HepG2 (cell line): ENCODE measurements around the gene RNF222. TPM values are rescaled to one million over a fixed set of nuclear protein-coding genes. Genes with fewer than 3 reads are reported as not detected.

Experiments used
- CCAR2 ChIP-seq: fragments of 200-400 bp; formaldehyde crosslinking; optimal IDR thresholded peaks from 2 replicates; pipeline ENCODE3; 2018; ENCODE audit warnings: low read depth, mild to moderate bottlenecking, low read length, moderate library complexity
- GABPA ChIP-seq, 2 experiments: IDR thresholded peaks; 2 replicates each; pipeline ENCODE4 v1.6.1; 2011 to 2016; ENCODE audit warnings: low read depth in 2 of 2, low read length in 1 of 2, missing biosample characterization in 1 of 2, missing genetic modification characterization in 1 of 2
- ISL2 ChIP-seq: sonication (generic); formaldehyde crosslinking; IDR thresholded peaks from 2 replicates; pipeline ENCODE4 v1.5.0; 2020; ENCODE audit warnings: missing genetic modification reagents
- KDM2A ChIP-seq: sonication (generic); formaldehyde crosslinking; IDR thresholded peaks from 2 replicates; pipeline ENCODE4 v1.4.0; 2020; ENCODE audit warnings: low read depth, missing genetic modification reagents, borderline replicate concordance
- MBNL3 ChIP-seq: fragments of 250-450 bp; sonication (Bioruptor Pico); conservative IDR thresholded peaks from 2 replicates; pipeline ENCODE4 v1.8.0; 2022; ENCODE audit warnings: mild to moderate bottlenecking, inconsistent platforms
- RARG ChIP-seq: sonication (generic); formaldehyde crosslinking; IDR thresholded peaks from 2 replicates; pipeline ENCODE4 v1.4.0; 2020; ENCODE audit warnings: low read depth, mild to moderate bottlenecking, missing genetic modification reagents
- ZBTB7B ChIP-seq: sonication (generic); formaldehyde crosslinking; IDR thresholded peaks from 2 replicates; pipeline ENCODE4 v1.4.0; 2020; ENCODE audit warnings: missing genetic modification reagents
- ZMYM2 ChIP-seq: sonication (generic); formaldehyde crosslinking; IDR thresholded peaks from 2 replicates; pipeline ENCODE4 v1.8.0; 2022; ENCODE audit warnings: mild to moderate bottlenecking, missing genetic modification reagents
- ZNF777 ChIP-seq: sonication (generic); formaldehyde crosslinking; IDR thresholded peaks from 2 replicates; pipeline ENCODE4 v1.4.0; 2020; ENCODE audit warnings: missing genetic modification reagents
- ZSCAN21 ChIP-seq: sonication (generic); formaldehyde crosslinking; IDR thresholded peaks from 2 replicates; pipeline ENCODE4 v1.8.0; 2022; ENCODE audit warnings: mild to moderate bottlenecking, missing genetic modification reagents, moderate library complexity, borderline replicate concordance
- polyA plus RNA-seq, 8 experiments: library from polyadenylated mRNA; depleted of rRNA in 3 of 8; stranded (reverse) in 7 of 8; unstranded in 1 of 8; fragments of >200 nt; fragmentation: Illumina TruSeq in 4 of 8; extraction: Trizol in 4 of 8; gene quantifications; 2 replicates each; pipeline versions ENCODE4 v1.2.1 to v1.2.3, GENCODE V29; 2011 to 2016; ENCODE audit warnings: low read depth in 4 of 8, missing spikeins in 1 of 8, mixed read lengths in 1 of 8; ENCODE audit not compliant: insufficient read depth in 1 of 8
- total RNA-seq, 5 experiments: library from RNA; depleted of rRNA; stranded (reverse); fragments of >200 nt; fragmentation: Illumina TruSeq; extraction: Trizol; gene quantifications; 2 replicates each; pipeline ENCODE4 v1.2.3, GENCODE V29; 2016; ENCODE audit warnings: low read depth in 1 of 5
- TF ChIP-seq, protein P1 (sequence below): sonication (generic); formaldehyde crosslinking; conservative IDR thresholded peaks from 2 replicates; pipeline ENCODE4 v1.8.0; 2022; ENCODE audit warnings: missing genetic modification reagents
- TF ChIP-seq, protein P2 (sequence below): sonication (generic); formaldehyde crosslinking; IDR thresholded peaks from 2 replicates; pipeline ENCODE4 v1.4.0; 2020; ENCODE audit warnings: missing genetic modification reagents
- TF ChIP-seq, protein P3 (sequence below): sonication (generic); formaldehyde crosslinking; IDR thresholded peaks from 2 replicates; pipeline ENCODE4 v1.4.0; 2020; ENCODE audit warnings: missing genetic modification reagents, mild to moderate bottlenecking, borderline replicate concordance
- TF ChIP-seq, protein P4 (sequence below), 2 experiments: sonication (generic) in 1 of 2; formaldehyde crosslinking in 1 of 2; IDR thresholded peaks; 2 replicates each; pipeline versions ENCODE4 v1.4.0 to v1.6.1; 2016 to 2020; ENCODE audit warnings: borderline replicate concordance in 1 of 2, low read depth in 1 of 2, mild to moderate bottlenecking in 1 of 2, missing genetic modification reagents in 1 of 2
- TF ChIP-seq, protein P5 (sequence below): sonication (generic); formaldehyde crosslinking; IDR thresholded peaks from 2 replicates; pipeline ENCODE4 v1.4.0; 2020; ENCODE audit warnings: missing genetic modification reagents
- TF ChIP-seq, protein P6 (sequence below): IDR thresholded peaks from 2 replicates; pipeline ENCODE4 v1.6.1; 2016; ENCODE audit warnings: low read depth

The RNF222 gene
- total and polyA plus RNA-seq, 2 of the 13 experiments (the other 11 are each of a cell fraction or from before 2014, with no cell fraction given): not detected

DNA sequence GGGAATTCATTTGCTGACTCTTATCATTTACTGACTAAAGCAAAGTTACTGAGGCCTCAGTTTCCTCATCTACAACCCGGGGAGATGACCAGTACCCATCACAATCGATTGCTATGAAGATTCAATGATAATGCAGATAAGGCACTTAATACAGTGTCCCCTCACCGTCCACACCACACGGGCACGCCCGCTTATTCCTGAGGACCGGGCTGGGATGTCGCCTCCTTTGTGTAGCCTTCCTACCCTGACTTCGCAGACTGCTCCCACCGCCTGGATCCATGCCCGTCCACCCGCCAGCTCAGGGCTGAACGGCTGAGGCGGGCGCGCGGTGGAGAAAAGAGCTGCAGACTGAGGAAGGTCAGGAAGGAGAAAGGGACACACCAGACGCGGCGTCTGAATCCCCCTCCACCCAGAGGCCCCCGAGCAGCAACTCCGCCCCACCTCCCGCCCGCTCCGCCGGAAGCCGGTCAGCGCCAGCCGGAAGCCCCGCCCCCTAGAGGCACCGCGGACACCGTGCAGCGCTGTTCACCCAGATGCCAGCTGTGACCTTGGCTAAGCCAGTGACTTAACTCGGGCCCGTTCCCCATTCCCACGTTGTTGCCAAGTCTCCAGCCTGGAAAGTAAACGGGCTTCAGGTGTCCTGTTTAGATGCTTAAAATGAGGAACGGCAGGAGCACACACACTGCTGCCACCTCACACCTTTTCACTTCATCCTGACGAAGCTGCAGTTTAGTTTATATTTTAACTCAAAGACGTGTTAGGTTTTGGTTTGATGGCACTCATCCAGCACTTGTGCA, 21.2 kb downstream of the RNF222 start, which contains the start of gene KRABD2 (continued):
- TF ChIP-seq, protein P1, sequence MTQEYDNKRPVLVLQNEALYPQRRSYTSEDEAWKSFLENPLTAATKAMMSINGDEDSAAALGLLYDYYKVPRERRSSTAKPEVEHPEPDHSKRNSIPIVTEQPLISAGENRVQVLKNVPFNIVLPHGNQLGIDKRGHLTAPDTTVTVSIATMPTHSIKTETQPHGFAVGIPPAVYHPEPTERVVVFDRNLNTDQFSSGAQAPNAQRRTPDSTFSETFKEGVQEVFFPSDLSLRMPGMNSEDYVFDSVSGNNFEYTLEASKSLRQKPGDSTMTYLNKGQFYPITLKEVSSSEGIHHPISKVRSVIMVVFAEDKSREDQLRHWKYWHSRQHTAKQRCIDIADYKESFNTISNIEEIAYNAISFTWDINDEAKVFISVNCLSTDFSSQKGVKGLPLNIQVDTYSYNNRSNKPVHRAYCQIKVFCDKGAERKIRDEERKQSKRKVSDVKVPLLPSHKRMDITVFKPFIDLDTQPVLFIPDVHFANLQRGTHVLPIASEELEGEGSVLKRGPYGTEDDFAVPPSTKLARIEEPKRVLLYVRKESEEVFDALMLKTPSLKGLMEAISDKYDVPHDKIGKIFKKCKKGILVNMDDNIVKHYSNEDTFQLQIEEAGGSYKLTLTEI (CRISPR knock-in tag): no peak
- TF ChIP-seq, protein P2, sequence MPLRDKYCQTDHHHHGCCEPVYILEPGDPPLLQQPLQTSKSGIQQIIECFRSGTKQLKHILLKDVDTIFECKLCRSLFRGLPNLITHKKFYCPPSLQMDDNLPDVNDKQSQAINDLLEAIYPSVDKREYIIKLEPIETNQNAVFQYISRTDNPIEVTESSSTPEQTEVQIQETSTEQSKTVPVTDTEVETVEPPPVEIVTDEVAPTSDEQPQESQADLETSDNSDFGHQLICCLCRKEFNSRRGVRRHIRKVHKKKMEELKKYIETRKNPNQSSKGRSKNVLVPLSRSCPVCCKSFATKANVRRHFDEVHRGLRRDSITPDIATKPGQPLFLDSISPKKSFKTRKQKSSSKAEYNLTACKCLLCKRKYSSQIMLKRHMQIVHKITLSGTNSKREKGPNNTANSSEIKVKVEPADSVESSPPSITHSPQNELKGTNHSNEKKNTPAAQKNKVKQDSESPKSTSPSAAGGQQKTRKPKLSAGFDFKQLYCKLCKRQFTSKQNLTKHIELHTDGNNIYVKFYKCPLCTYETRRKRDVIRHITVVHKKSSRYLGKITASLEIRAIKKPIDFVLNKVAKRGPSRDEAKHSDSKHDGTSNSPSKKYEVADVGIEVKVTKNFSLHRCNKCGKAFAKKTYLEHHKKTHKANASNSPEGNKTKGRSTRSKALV (CRISPR knock-in tag): peak; percentile 66; the same call in 1 of the 2 replicates
- TF ChIP-seq, protein P3, sequence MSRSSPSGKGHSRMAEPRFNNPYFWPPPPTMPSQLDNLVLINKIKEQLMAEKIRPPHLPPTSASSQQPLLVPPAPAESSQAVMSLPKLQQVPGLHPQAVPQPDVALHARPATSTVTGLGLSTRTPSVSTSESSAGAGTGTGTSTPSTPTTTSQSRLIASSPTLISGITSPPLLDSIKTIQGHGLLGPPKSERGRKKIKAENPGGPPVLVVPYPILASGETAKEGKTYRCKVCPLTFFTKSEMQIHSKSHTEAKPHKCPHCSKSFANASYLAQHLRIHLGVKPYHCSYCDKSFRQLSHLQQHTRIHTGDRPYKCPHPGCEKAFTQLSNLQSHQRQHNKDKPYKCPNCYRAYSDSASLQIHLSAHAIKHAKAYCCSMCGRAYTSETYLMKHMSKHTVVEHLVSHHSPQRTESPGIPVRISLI: no peak; the same call in 1 of the 2 replicates
- TF ChIP-seq MBNL3 (no peak), ZBTB7B (CRISPR knock-in tag) (peak; percentile 45), ZSCAN21 (CRISPR knock-in tag) (peak; percentile 67; the same call in 1 of the 2 replicates), ZNF777 (CRISPR knock-in tag) (peak; percentile 59), ZMYM2 (CRISPR knock-in tag) (no peak), ISL2 (CRISPR knock-in tag) (peak; percentile 66), RARG (CRISPR knock-in tag) (no peak), KDM2A (CRISPR knock-in tag) (peak; percentile 100), CCAR2 (no peak), GABPA (IDR thresholded peaks at IDR 0.05; ENCODE audit: low read depth, low read length) (peak; percentile 95), GABPA (CRISPR knock-in tag; IDR thresholded peaks at IDR 0.05; ENCODE audit: low read depth) (peak; percentile 95)
- TF ChIP-seq, protein P4, sequence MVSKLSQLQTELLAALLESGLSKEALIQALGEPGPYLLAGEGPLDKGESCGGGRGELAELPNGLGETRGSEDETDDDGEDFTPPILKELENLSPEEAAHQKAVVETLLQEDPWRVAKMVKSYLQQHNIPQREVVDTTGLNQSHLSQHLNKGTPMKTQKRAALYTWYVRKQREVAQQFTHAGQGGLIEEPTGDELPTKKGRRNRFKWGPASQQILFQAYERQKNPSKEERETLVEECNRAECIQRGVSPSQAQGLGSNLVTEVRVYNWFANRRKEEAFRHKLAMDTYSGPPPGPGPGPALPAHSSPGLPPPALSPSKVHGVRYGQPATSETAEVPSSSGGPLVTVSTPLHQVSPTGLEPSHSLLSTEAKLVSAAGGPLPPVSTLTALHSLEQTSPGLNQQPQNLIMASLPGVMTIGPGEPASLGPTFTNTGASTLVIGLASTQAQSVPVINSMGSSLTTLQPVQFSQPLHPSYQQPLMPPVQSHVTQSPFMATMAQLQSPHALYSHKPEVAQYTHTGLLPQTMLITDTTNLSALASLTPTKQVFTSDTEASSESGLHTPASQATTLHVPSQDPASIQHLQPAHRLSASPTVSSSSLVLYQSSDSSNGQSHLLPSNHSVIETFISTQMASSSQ (IDR thresholded peaks at IDR 0.05; ENCODE audit: low read depth): no peak
- TF ChIP-seq, protein P4 (CRISPR knock-in tag; IDR thresholded peaks at IDR 0.05; ENCODE audit: borderline replicate concordance): 0 out of 2 replicates have a peak, but pooled peaks have one; percentile 22
- TF ChIP-seq, protein P5, sequence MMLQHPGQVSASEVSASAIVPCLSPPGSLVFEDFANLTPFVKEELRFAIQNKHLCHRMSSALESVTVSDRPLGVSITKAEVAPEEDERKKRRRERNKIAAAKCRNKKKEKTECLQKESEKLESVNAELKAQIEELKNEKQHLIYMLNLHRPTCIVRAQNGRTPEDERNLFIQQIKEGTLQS (CRISPR knock-in tag): peak; percentile 42; the same call in 1 of the 2 replicates
- TF ChIP-seq, protein P6, sequence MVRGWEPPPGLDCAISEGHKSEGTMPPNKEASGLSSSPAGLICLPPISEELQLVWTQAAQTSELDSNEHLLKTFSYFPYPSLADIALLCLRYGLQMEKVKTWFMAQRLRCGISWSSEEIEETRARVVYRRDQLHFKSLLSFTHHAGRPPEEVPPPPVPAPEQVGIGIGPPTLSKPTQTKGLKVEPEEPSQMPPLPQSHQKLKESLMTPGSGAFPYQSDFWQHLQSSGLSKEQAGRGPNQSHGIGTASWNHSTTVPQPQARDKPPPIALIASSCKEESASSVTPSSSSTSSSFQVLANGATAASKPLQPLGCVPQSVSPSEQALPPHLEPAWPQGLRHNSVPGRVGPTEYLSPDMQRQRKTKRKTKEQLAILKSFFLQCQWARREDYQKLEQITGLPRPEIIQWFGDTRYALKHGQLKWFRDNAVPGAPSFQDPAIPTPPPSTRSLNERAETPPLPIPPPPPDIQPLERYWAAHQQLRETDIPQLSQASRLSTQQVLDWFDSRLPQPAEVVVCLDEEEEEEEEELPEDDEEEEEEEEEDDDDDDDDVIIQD (CRISPR knock-in tag): no peak
